Upper lobe of left lung (tissue), 4 donors: ENCODE measurements around the gene CACNB4.

Source experiments
- CTCF ChIP-seq, 6 experiments: fragments of 450-650 bp in 4 of 6; fragments of 200-600 bp in 2 of 6; sonication (generic) in 2 of 6; IDR thresholded peaks; one replicate each; pipeline ENCODE4 v1.5.1; 2016 to 2019; ENCODE audit warnings: antibody characterized with exemption in 6 of 6
- POLR2AphosphoS5 ChIP-seq, 2 donors: sonication (generic); formaldehyde crosslinking; IDR thresholded peaks; one replicate each; pipeline ENCODE4 v1.5.1; 2017; ENCODE audit warnings: antibody characterized with exemption in 2 of 2

GRCh38 chr2:151828143-151828889 is 270.5 kb downstream of the CACNB4 start, which contains the start of gene ARL5A:
- peak in 1 of 6 experiments; percentile 12 for TF ChIP-seq CTCF (IDR thresholded peaks at IDR 0.05)
- TF ChIP-seq POLR2AphosphoS5 (IDR thresholded peaks at IDR 0.05): peak; percentile 94 to 97
